HG03354 (cell line): ENCODE results near the gene TMUB2.

Experiments
- ATAC-seq: cut with Tn5 transposase; IDR thresholded peaks from one replicate; pipeline ENCODE4 v1.9.1; 2021; ENCODE audit warnings: mild to moderate bottlenecking; ENCODE audit not compliant: unreplicated experiment, poor library complexity, severe bottlenecking

The TMUB2 gene

GRCh38 chr17:44176257-44176656 lies 10.5 kb upstream of the TMUB2 start:
- no peak for ATAC-seq

GRCh38 chr17:44176671-44177501 lies 9.9 kb upstream of the TMUB2 start:
- no peak for ATAC-seq

GRCh38 chr17:44177640-44178039 lies 9.1 kb upstream of the TMUB2 start:
- no peak for ATAC-seq

GRCh38 chr17:44178133-44178532 lies 8.6 kb upstream of the TMUB2 start:
- no peak for ATAC-seq

- no peak for ATAC-seq
Observed at GRCh38 chr17:44183024-44183423, 3.7 kb upstream of the TMUB2 start.

- no peak for ATAC-seq
Observed at GRCh38 chr17:44184212-44184810, 2.5 kb upstream of the TMUB2 start.

- ATAC-seq = peak; percentile 55
Observed at GRCh38 chr17:44187131-44187899, 543 bp downstream of the TMUB2 start.

- ATAC-seq = no peak
Observed at GRCh38 chr17:44188576-44189403, 2.0 kb downstream of the TMUB2 start.

- ATAC-seq = no peak
Observed at GRCh38 chr17:44190481-44190880, 3.7 kb downstream of the TMUB2 start.

GRCh38 chr17:44191369-44191768 lies 4.6 kb downstream of the TMUB2 start:
- ATAC-seq = no peak

GRCh38 chr17:44191941-44192496 lies 5.2 kb downstream of the TMUB2 start:
- no peak for ATAC-seq

- ATAC-seq = no peak
Observed at GRCh38 chr17:44192750-44193149, 6.0 kb downstream of the TMUB2 start.

- no peak for ATAC-seq
Observed at GRCh38 chr17:44193326-44194084, 6.7 kb downstream of the TMUB2 start.

- no peak for ATAC-seq
Observed at GRCh38 chr17:44197107-44197506, 10.3 kb downstream of the TMUB2 start.

GRCh38 chr17:44197980-44198720 lies 11.4 kb downstream of the TMUB2 start:
- no peak for ATAC-seq

GRCh38 chr17:44198721-44199552 lies 12.2 kb downstream of the TMUB2 start:
- ATAC-seq = peak; percentile 19
